Liver (tissue), 3 donors: ENCODE measurements around the gene CPNE8.

Experiments
- EGR1 ChIP-seq, 2 donors: IDR thresholded peaks; 2 replicates each; pipeline ENCODE4 v1.6.1; 2016 to 2018; ENCODE audit warnings: antibody characterized with exemption in 2 of 2, low read depth in 2 of 2
- GABPA ChIP-seq, 2 donors: IDR thresholded peaks in 1 of 2; conservative IDR thresholded peaks in 1 of 2; 2 replicates each; pipeline ENCODE4 v1.6.1; 2016; ENCODE audit warnings: antibody characterized with exemption in 2 of 2, mild to moderate bottlenecking in 1 of 2, moderate library complexity in 1 of 2
- HNF4G ChIP-seq: IDR thresholded peaks from 2 replicates; pipeline ENCODE4 v1.6.1; 2016; ENCODE audit warnings: antibody characterized with exemption
- RXRA ChIP-seq, 2 donors: IDR thresholded peaks; 2 replicates each; pipeline ENCODE4 v1.6.1; 2017 to 2018; ENCODE audit warnings: antibody characterized with exemption in 2 of 2, mild to moderate bottlenecking in 1 of 2
- SP1 ChIP-seq: IDR thresholded peaks from 2 replicates; pipeline ENCODE4 v1.6.1; 2018; ENCODE audit warnings: antibody characterized with exemption, mild to moderate bottlenecking
- TAF1 ChIP-seq: conservative IDR thresholded peaks from 2 replicates; pipeline ENCODE4 v1.6.1; 2016; ENCODE audit warnings: antibody characterized with exemption, mild to moderate bottlenecking
- YY1 ChIP-seq: IDR thresholded peaks from 2 replicates; pipeline ENCODE4 v1.6.1; 2016; ENCODE audit warnings: antibody characterized with exemption, mild to moderate bottlenecking
- TF ChIP-seq, protein P1 (sequence below): IDR thresholded peaks from 2 replicates; pipeline ENCODE4 v1.6.1; 2016; ENCODE audit warnings: antibody characterized with exemption
- TF ChIP-seq, protein P2 (sequence below): fragments of 150-350 bp; IDR thresholded peaks from 2 replicates; pipeline ENCODE4 v1.5.1; 2017; ENCODE audit warnings: improper control_type of control experiment, low read depth, low read length; ENCODE audit not compliant: missing input control
- TF ChIP-seq, protein P3 (sequence below): IDR thresholded peaks from 2 replicates; pipeline ENCODE4 v1.6.1; 2016; ENCODE audit warnings: antibody characterized with exemption
- TF ChIP-seq, protein P4 (sequence below): IDR thresholded peaks from 2 replicates; pipeline ENCODE4 v1.6.1; 2016; ENCODE audit warnings: antibody characterized with exemption
- TF ChIP-seq, protein P5 (sequence below): IDR thresholded peaks from 2 replicates; pipeline ENCODE4 v1.6.1; 2016; ENCODE audit warnings: antibody characterized with exemption, mild to moderate bottlenecking
- donor health status: healthy.
- donor health status: healthy.

DNA sequence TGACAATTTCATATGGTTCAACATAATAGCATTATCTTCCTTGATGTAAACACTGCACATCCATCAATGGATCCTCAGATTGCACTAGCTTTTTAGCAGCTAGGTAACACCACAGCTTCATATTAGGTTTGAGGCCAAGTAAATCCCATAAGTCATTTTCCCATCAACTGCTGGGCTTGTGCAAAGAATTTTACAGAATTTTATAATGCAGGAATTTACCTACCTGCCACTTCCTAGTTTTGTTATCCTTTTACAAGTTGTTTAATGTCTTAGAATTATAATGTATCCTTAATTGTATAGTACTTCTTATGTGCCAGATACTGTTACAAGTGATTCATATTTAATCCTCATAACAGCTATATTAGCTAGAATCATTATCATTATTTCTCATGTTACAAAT, 36.4 kb downstream of the CPNE8 start:
- TF ChIP-seq, protein P1, sequence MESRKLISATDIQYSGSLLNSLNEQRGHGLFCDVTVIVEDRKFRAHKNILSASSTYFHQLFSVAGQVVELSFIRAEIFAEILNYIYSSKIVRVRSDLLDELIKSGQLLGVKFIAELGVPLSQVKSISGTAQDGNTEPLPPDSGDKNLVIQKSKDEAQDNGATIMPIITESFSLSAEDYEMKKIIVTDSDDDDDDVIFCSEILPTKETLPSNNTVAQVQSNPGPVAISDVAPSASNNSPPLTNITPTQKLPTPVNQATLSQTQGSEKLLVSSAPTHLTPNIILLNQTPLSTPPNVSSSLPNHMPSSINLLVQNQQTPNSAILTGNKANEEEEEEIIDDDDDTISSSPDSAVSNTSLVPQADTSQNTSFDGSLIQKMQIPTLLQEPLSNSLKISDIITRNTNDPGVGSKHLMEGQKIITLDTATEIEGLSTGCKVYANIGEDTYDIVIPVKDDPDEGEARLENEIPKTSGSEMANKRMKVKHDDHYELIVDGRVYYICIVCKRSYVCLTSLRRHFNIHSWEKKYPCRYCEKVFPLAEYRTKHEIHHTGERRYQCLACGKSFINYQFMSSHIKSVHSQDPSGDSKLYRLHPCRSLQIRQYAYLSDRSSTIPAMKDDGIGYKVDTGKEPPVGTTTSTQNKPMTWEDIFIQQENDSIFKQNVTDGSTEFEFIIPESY: no peak
- no peak for TF ChIP-seq GABPA (IDR thresholded peaks at IDR 0.05 in 1 of 2, conservative IDR thresholded peaks at IDR 0.05 in 1 of 2)
- TF ChIP-seq, protein P2, sequence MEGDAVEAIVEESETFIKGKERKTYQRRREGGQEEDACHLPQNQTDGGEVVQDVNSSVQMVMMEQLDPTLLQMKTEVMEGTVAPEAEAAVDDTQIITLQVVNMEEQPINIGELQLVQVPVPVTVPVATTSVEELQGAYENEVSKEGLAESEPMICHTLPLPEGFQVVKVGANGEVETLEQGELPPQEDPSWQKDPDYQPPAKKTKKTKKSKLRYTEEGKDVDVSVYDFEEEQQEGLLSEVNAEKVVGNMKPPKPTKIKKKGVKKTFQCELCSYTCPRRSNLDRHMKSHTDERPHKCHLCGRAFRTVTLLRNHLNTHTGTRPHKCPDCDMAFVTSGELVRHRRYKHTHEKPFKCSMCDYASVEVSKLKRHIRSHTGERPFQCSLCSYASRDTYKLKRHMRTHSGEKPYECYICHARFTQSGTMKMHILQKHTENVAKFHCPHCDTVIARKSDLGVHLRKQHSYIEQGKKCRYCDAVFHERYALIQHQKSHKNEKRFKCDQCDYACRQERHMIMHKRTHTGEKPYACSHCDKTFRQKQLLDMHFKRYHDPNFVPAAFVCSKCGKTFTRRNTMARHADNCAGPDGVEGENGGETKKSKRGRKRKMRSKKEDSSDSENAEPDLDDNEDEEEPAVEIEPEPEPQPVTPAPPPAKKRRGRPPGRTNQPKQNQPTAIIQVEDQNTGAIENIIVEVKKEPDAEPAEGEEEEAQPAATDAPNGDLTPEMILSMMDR: no peak
- no peak for TF ChIP-seq EGR1 (IDR thresholded peaks at IDR 0.05; ENCODE audit: low read depth in 2 of 2)
- no peak for TF ChIP-seq TAF1
- TF ChIP-seq, protein P3, sequence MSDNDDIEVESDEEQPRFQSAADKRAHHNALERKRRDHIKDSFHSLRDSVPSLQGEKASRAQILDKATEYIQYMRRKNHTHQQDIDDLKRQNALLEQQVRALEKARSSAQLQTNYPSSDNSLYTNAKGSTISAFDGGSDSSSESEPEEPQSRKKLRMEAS: no peak
- no peak for TF ChIP-seq RXRA (IDR thresholded peaks at IDR 0.05)
- TF ChIP-seq SP1: no peak
- TF ChIP-seq, protein P4, sequence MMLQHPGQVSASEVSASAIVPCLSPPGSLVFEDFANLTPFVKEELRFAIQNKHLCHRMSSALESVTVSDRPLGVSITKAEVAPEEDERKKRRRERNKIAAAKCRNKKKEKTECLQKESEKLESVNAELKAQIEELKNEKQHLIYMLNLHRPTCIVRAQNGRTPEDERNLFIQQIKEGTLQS: no peak
- TF ChIP-seq, protein P5, sequence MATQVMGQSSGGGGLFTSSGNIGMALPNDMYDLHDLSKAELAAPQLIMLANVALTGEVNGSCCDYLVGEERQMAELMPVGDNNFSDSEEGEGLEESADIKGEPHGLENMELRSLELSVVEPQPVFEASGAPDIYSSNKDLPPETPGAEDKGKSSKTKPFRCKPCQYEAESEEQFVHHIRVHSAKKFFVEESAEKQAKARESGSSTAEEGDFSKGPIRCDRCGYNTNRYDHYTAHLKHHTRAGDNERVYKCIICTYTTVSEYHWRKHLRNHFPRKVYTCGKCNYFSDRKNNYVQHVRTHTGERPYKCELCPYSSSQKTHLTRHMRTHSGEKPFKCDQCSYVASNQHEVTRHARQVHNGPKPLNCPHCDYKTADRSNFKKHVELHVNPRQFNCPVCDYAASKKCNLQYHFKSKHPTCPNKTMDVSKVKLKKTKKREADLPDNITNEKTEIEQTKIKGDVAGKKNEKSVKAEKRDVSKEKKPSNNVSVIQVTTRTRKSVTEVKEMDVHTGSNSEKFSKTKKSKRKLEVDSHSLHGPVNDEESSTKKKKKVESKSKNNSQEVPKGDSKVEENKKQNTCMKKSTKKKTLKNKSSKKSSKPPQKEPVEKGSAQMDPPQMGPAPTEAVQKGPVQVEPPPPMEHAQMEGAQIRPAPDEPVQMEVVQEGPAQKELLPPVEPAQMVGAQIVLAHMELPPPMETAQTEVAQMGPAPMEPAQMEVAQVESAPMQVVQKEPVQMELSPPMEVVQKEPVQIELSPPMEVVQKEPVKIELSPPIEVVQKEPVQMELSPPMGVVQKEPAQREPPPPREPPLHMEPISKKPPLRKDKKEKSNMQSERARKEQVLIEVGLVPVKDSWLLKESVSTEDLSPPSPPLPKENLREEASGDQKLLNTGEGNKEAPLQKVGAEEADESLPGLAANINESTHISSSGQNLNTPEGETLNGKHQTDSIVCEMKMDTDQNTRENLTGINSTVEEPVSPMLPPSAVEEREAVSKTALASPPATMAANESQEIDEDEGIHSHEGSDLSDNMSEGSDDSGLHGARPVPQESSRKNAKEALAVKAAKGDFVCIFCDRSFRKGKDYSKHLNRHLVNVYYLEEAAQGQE: no peak
- TF ChIP-seq YY1: no peak
- TF ChIP-seq HNF4G: no peak
